GM19239 (cell line): ENCODE data around the gene IL17REL.

Experiments
- DNase-seq: peaks from one replicate; pipeline ENCODE4 v3.0.0; 2011; ENCODE audit warnings: low spot score; ENCODE audit not compliant: insufficient read length
- FAIRE-seq: peaks from 2 replicates; lab custom pipeline; 2011; peaks lifted over from hg19 to GRCh38; lab: Jason Lieb, UNC

IL17REL gene

GRCh38 chr22:49960159-49961004 lies 52.2 kb downstream of the IL17REL start, which contains the start of gene PIM3:
Gene PIM3, plus strand, starts transcription at chr22:49960772. Its CDS starts 176 bp downstream, at chr22:49960948.
- peak; percentile 100 for DNase-seq

DNA sequence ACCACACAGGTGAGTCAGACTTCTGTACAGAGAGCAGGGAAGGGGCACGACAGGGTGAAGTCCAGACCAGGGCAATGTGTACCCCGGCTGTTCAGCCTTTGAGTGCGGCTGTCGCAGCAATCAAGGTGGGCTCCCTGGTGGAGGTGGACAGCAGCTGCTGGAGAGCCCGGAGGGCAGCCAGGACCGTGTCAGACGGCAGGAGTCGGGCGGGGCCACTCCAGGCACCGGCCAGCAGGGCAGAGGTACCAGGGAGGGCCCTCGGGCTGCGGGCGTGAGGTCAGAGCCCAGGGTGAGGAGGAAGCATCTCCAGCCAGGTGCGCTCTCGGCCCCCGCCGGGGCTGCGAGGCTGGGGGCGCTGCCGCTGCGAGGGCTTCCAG lies 52.8 kb downstream of the IL17REL start:
- DNase-seq: no peak
- no peak for FAIRE-seq

More at GRCh38 chr22:49960159-49961004, 52.2 kb downstream of the IL17REL start, which contains the start of gene PIM3:
- peak; percentile 89 for FAIRE-seq

DNA sequence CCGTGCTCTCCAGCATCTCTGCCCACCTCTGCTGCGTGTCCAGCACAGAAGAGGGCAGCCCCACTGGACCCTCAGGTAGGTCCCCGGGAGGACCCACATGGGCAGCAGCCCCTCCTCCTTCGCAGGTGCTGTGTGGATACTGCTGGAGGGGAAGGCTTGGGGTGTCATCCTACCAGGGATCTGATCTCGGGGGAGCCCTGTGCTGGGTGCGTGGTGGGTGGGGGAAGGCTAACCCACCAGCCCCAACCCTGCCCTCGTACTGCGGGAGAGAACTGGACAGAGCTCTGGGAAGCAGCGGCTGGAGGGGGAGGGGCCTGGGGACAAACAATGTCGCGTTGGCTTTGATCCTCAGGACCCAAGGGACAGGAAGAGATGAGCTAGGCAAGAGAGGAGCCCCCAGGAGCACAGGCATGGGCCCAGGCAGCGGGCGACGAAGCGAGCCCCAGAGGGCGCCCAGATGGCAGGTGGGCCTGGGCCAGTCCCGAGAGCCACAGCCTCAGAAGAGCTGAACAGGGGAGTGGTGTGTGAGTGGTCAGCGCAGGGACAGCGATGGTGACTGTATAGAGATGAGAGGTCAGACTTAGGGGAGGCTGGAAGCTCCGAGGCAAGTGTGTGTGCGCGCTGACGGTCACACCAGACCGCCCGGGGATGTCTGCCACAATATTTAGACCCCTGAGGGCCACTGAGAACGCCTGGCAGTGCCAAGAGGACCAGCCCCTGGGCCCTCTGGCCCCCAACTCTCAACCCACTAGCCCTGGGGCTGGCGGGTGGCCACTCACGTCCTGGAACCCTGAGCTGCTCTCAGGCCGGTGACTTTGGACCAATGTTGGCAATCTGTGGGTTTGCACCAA lies 53.4 kb downstream of the IL17REL start:
- DNase-seq (no peak), FAIRE-seq (no peak)

DNA sequence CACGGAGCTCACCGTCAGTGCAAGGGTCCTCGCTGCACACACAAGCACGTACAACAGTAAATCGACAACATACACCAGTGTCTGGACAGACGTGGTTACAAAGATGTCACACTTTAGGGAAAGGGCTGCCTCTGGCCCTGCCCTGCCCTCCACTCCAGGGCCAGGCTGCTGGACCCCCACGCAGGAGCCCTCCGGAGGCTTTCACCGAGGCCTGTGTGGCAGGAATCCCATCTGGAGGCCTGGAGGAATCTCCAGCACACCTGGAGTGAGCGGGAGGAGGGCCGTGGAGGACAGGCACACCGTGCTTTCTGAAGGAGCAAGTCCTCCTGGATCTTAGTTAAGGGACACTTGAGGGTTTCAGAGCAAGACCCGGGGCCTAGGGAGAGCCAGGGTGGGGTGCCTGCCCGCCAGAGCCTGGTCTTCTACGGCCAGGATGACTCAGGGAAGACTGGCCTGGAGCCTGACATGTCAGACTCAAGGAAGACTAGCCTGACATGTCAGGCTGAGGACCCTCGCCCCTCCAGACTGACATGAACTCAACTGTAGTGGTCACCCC lies 54.1 kb downstream of the IL17REL start:
- no peak for FAIRE-seq
- DNase-seq: no peak

- DNase-seq: no peak
These were observed 54.7 kb downstream of the IL17REL start for GRCh38 chr22:49957826-49958365.

GRCh38 chr22:49956914-49957825 lies 55.4 kb downstream of the IL17REL start:
- no peak for FAIRE-seq
- no peak for DNase-seq

More at GRCh38 chr22:49957826-49958365, 54.7 kb downstream of the IL17REL start:
- no peak for FAIRE-seq

GRCh38 chr22:49956418-49956770 lies 56.2 kb downstream of the IL17REL start:
- FAIRE-seq: no peak
- no peak for DNase-seq

DNA sequence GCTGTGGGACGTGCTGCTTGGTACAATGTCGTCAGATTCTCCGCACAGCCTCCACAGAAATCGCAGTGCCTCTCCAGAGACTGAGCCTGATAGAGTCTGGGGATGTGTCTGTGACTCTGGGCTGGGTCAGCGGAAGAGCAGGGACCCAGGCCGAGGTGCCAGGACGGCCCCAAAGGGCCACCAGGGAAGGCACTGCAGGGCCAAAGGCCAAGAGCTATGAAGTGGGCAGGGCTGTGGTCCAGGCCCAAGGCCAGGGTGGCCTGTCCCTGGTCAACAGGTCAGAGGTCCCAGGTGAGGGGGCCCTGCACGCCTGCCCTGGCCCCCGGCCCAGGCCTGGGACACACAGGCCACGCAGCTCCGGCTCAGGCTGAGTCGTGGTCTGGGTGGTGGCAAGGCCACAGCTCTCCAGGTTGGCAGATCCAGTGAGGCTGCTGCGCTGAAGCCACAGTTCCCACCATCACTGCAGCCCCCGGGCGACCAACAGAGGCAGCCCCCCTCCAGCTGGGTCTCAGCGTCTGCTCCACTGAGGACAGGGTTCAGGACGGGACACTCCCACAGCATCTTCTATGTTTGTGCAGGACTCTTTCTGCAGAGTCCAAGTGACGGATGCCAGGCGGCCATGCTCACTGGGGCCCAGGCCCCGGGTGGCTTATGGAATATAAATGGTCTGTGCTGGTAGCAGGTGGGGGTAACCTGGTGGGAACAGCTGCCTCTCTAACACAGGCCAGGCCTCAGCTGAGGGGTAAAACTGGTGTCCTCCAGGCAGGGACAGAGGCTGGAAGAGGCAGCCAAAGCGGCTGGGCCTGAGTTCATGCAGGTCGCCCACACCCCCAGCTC lies 56.8 kb downstream of the IL17REL start:
- FAIRE-seq: no peak
- no peak for DNase-seq

DNA sequence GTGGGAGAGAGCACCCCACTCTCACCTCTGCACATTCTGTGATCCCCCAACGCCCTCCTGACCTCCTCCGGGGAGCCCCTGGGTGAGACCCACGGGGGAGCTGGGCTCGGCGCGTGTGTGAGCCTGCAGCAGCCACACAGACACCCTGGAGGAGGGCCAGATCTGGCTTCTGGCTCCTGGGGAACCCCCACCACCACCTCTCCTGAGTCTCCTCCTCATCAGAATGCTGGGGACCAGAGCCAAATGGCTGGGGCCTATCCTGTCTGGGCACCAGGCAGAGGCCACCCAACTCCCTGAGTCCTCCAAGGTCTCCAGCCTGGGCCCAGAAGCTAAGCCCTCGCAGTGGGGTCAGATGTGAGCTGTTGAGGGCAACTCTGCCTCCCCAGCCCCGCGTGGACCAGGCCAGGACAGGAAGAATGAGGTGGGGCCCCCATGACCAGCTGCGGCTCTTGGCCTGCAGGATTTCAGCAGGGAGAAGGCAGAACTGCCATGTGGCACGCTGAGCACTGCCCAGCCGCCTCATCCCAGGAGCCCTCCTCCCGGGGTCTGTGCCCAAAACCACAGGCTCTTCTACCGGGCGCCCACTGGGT lies 57.5 kb downstream of the IL17REL start:
- FAIRE-seq (no peak), DNase-seq (no peak)

DNA sequence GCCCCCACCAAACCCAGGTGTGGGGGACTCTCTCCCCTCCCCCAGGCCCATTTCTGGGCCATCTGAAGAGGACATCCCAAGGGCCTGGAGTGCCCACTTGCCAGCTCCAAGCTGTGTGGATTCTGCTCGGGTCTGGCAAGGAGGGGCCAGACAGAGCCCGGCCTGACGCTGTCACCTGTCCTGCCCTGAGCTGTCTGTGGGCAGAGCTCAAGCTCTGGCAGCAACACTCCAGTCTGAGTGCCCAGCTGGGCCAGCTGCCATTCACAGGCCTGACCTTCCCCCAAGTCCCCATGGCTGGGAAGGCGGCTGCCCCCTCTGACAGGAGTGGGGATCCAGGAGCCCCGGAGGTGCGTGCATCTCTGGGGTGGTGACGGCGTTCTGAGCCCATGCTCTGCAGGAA lies 58.2 kb downstream of the IL17REL start:
- DNase-seq: no peak
- FAIRE-seq: no peak

DNA sequence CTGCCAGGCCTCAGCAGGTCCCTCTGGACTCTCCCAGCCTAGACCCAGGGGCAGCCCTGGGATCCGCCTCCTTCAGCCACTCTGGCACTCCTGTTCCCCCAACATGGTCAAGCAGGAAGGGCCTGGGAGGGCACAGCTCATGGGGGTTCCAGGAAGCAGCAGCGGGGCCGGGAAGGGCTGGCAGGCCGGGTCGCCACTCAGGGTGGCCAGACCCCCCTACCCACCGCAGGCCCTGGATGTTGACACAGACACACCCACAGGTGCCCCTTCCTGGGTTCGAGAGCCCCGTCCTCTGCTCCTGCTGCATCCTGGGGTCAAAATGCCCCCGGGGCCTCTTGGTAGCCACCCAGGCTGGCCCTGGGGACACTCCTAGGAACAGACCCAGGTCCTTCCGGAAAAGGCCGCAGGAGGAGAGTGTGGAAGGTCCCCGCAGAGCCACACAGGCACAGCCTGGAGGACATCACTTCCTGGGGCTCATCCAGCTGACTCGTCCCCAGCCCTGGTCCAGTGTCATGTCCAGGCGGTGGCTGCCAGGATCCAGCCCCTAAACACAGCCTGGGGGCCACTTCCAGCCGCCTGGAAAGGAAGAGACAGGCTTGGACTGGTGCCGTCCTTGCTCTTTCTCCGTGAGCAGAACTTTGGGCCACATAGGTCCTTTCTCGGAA lies 58.8 kb downstream of the IL17REL start:
- DNase-seq (no peak), FAIRE-seq (no peak)

- DNase-seq: no peak
- FAIRE-seq: no peak
These were observed 59.4 kb downstream of the IL17REL start for GRCh38 chr22:49953027-49953679.

- no peak for FAIRE-seq
- no peak for DNase-seq
These were observed 60.3 kb downstream of the IL17REL start for GRCh38 chr22:49951986-49952896.

GRCh38 chr22:49951678-49951985 lies 60.9 kb downstream of the IL17REL start:
- FAIRE-seq (no peak), DNase-seq (no peak)

DNA sequence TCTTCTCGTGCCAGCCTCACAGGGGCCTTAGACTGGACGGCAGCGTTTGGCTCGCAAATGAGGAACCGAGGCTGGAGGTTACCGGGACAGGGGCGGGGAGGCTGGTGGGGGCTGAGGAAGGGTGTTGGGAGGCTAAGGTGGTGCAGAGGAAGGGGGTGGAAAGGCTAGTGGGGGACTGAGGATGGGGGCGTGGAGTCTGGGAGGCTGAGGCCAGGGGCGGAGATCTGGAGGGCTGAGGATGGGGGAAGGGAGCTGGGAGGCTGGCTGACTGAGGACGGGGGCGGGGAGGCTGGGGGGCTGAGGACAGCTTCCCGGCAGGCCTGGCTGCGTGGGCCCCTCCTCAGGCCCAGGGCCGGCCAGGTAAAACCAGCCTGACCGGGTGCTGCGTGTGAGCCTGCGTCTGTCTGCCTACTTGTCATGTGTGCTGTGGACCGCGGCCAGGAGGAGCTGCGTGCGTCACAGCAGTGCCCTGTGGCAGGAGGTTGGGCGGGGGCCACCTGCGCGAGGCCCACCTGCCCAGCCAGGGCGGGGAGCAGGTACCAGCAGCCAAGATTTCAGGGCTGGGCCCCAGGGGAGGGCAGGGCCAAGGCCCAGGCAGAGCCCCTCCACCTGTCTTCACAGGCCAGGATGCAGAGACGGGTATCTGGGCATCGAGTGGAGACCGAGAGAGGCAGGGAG lies 61.4 kb downstream of the IL17REL start:
- no peak for DNase-seq
- FAIRE-seq: no peak

DNA sequence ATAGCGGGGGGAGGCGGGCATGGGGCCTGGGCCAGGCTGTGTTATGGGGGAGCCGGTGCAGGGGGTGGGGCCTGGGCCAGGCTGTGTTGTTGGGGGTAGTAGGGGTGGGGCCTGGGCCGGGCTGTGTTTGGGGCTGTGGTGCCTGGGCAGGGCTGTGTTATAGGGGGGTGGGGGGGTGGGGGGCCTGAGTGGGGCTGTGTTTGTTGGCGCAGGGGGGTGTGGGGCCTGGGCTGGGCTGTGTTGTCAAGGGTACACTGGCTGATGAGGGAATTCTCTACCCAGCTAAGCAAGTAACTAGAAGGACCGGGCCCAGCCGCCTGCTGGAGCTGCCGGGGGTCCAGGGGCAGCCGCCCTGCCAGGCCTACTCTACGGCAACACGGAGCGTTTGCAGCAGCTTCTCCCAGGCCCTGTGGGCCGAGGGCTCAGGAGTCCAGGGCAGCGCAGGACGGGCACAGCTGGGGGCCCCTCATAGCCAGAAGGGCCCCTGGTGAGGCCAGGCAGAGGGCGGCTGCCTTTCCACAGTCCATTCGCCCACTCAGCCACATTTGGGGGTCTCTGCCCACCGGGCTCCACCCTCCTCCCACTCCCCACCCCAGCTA lies 62.1 kb downstream of the IL17REL start:
- FAIRE-seq (no peak), DNase-seq (no peak)
